ENCODE measurements around the gene VSIG10.

DNA sequence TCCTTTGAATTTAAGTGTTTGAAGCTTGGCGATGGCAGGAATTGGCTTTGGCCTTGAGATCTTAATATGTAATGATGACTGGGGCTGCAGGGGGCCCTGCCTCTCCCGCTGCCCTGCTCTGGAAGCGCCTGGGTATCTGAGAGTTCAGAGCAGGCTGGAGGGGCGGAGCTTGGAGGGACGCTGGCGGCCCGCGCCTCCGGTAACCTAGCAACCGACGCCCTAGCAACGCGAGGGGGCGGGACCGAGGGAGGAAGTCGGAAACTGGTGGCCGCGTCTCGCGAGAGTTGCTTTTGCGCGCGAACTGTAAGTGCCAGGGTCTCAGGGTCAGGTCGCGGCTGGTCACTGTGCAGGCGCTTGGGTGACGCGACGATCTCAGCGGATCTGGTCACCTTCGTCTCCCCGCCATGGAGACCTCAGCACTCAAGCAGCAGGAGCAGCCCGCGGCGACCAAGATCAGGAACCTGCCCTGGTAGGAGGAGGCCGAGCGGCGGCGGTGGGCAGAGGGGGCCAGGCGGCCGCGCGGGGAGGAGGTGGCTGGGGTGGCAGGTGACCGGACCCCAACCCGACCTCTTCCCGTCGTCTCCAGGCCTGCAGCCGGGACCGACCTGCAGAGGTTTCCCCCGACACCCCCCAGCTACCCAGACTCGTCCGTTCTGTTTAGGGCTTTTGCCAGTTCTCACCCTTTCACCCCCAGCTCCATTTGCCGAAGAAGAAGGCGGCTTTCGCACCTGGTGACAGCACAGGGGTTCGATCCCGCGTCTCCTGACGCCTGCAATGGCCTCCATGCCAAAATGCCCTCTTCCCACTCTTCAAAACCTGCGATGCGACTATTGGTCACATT, 87.2 kb downstream of the VSIG10 start, which contains the start of gene RFC5:
- TF ChIP-seq ZNF70 (CRISPR knock-in tag; IDR thresholded peaks at IDR 0.05) (no peak), ZFP30 (CRISPR knock-in tag; IDR thresholded peaks at IDR 0.05) (no peak), ARNTL (CRISPR knock-in tag; IDR thresholded peaks at IDR 0.05; ENCODE audit: borderline replicate concordance, low read depth) (no peak)
